IMR-90 (cell line): ENCODE measurements around the gene PTH1R. TPM values are rescaled to one million over a fixed set of nuclear protein-coding genes. Genes with fewer than 3 reads are reported as not detected.

Experiments used
- ATAC-seq: fragments of 200-7000 bp; cut with Tn5 transposase; 2 replicates; pipeline ENCODE4 v1.9.1; 2020; ENCODE audit warnings: low read depth, mild to moderate bottlenecking, moderate library complexity
- BruUV-seq: library from RNA; stranded (reverse); fragments of 400-500 nt; replicated peaks from 2 replicates; lab custom pipeline; 2021; lab: Mats Ljungman, UMichigan
- CTCF ChIA-PET: fragments of 300-600 bp; formaldehyde crosslinking; extraction: SDS; loops from one replicate; lab custom pipeline; 2021; ENCODE audit warnings: antibody characterized with exemption; lab: Yijun Ruan, JAX
- POLR2A ChIA-PET: fragments of 300-600 bp; sonication (Branson Sonifier 250); formaldehyde crosslinking; loops from one replicate; lab custom pipeline; 2022; ENCODE audit warnings: antibody characterized with exemption; ENCODE audit not compliant: unreplicated experiment; lab: Charles Lee
- DNase-seq: peaks from one replicate; pipeline ENCODE4 v3.0.0; 2013
- H2AFZ ChIP-seq: replicated peaks from 2 replicates; pipeline ENCODE3; 2013; ENCODE audit warnings: low read length, mild to moderate bottlenecking; ENCODE audit not compliant: poor library complexity
- H2AK5ac ChIP-seq: 2 replicates; pipeline ENCODE4 v1.6.1; 2013; ENCODE audit warnings: low read depth, low read length, inconsistent platforms
- H2AK9ac ChIP-seq: replicated peaks from 2 replicates; pipeline ENCODE3; 2013; ENCODE audit warnings: mild to moderate bottlenecking, low read depth, low read length, moderate library complexity; ENCODE audit not compliant: poor library complexity
- H2BK120ac ChIP-seq: 2 replicates; pipeline ENCODE4 v1.6.1; 2013; ENCODE audit warnings: low read depth, low read length, inconsistent platforms
- H2BK15ac ChIP-seq: 3 replicates; pipeline ENCODE4 v1.6.1; 2013; ENCODE audit warnings: low read depth, low read length, inconsistent platforms
- H2BK20ac ChIP-seq: 2 replicates; pipeline ENCODE4 v1.6.1; 2013; ENCODE audit warnings: low read depth, mild to moderate bottlenecking, inconsistent platforms, low read length, moderate library complexity
- H2BK5ac ChIP-seq: 2 replicates; pipeline ENCODE4 v1.6.1; 2013; ENCODE audit warnings: mild to moderate bottlenecking, low read depth, low read length, inconsistent platforms; ENCODE audit not compliant: poor library complexity, severe bottlenecking
- H3K14ac ChIP-seq: replicated peaks from 2 replicates; pipeline ENCODE4 v1.6.1; 2013; ENCODE audit warnings: low read depth, low read length, inconsistent platforms
- H3K18ac ChIP-seq: 2 replicates; pipeline ENCODE4 v1.6.1; 2013; ENCODE audit warnings: low read depth, low read length, control low read depth
- H3K23ac ChIP-seq: 2 replicates; pipeline ENCODE4 v1.6.1; 2013; ENCODE audit warnings: low read depth, low read length, inconsistent platforms
- H3K27ac ChIP-seq: 2 replicates; pipeline ENCODE4 v1.5.1; 2013; ENCODE audit warnings: mild to moderate bottlenecking, control low read depth, low read length; ENCODE audit not compliant: insufficient read depth
- H3K27me3 ChIP-seq: 2 replicates; pipeline ENCODE4 v1.6.1; 2013; ENCODE audit warnings: low read length; ENCODE audit not compliant: control insufficient read depth, insufficient read depth
- H3K36me3 ChIP-seq: 2 replicates; pipeline ENCODE4 v1.6.1; 2013; ENCODE audit warnings: low read length, mixed read lengths; ENCODE audit not compliant: control insufficient read depth, insufficient read depth
- H3K4ac ChIP-seq: 2 replicates; pipeline ENCODE4 v1.6.1; 2013; ENCODE audit warnings: low read depth, low read length, inconsistent platforms
- H3K4me1 ChIP-seq: 2 replicates; pipeline ENCODE4 v1.6.1; 2013; ENCODE audit warnings: low read length, mixed read lengths; ENCODE audit not compliant: control insufficient read depth, insufficient read depth
- H3K4me2 ChIP-seq: 2 replicates; pipeline ENCODE4 v1.6.1; 2013; ENCODE audit warnings: low read depth, mild to moderate bottlenecking, control low read depth, low read length, moderate library complexity
- H3K4me3 ChIP-seq: 2 replicates; pipeline ENCODE4 v1.5.1; 2013; ENCODE audit warnings: low read depth, mild to moderate bottlenecking, control low read depth, low read length, moderate library complexity; ENCODE audit not compliant: insufficient read depth
- H3K56ac ChIP-seq: 2 replicates; pipeline ENCODE4 v1.6.1; 2013; ENCODE audit warnings: low read length, inconsistent platforms; ENCODE audit not compliant: insufficient read depth; ENCODE audit errors: extremely low read depth
- H3K79me1 ChIP-seq, 2 experiments: 2 replicates each; pipeline ENCODE4 v1.6.1; 2013; ENCODE audit warnings: low read length in 2 of 2, inconsistent platforms in 1 of 2, low read depth in 1 of 2
- H3K9ac ChIP-seq: 2 replicates; pipeline ENCODE4 v1.6.1; 2013; ENCODE audit warnings: low read depth, low read length, control low read depth
- H3K9me1 ChIP-seq: 2 replicates; pipeline ENCODE4 v1.6.1; 2013; ENCODE audit warnings: low read length, inconsistent platforms; ENCODE audit not compliant: insufficient read depth
- H3K9me3 ChIP-seq: 2 replicates; pipeline ENCODE4 v1.6.1; 2013; ENCODE audit warnings: low read length; ENCODE audit not compliant: control insufficient read depth, insufficient read depth
- H4K20me1 ChIP-seq: 2 replicates; pipeline ENCODE4 v1.6.1; 2013; ENCODE audit warnings: low read length, inconsistent platforms; ENCODE audit not compliant: insufficient read depth
- H4K5ac ChIP-seq: 2 replicates; pipeline ENCODE4 v1.6.1; 2013; ENCODE audit warnings: mild to moderate bottlenecking, low read depth, low read length, control low read depth
- H4K8ac ChIP-seq, 2 experiments: 2 replicates each; pipeline ENCODE4 v1.6.1; 2013; ENCODE audit warnings: low read depth in 2 of 2, low read length in 2 of 2, control low read depth in 1 of 2, inconsistent platforms in 1 of 2
- H4K91ac ChIP-seq: 2 replicates; pipeline ENCODE4 v1.6.1; 2013; ENCODE audit warnings: low read depth, low read length, inconsistent platforms; ENCODE audit not compliant: insufficient read depth
- BHLHE40 ChIP-seq: fragments of 150-350 bp; IDR thresholded peaks from 2 replicates; pipeline ENCODE4 v1.6.1; 2016; ENCODE audit warnings: mild to moderate bottlenecking, low read depth, low read length
- CEBPB ChIP-seq: IDR thresholded peaks from 2 replicates; pipeline ENCODE4 v1.6.1; 2012; ENCODE audit warnings: low read depth, low read length, improper control_type of control experiment
- CHD1 ChIP-seq: IDR thresholded peaks from 2 replicates; pipeline ENCODE4 v1.6.1; 2012; ENCODE audit warnings: low read depth, low read length, improper control_type of control experiment
- CTCF ChIP-seq: conservative IDR thresholded peaks from 2 replicates; pipeline ENCODE4 v1.5.1; 2012; ENCODE audit warnings: mild to moderate bottlenecking, low read depth, low read length, improper control_type of control experiment
- ELK1 ChIP-seq: fragments of 150-350 bp; IDR thresholded peaks from 2 replicates; pipeline ENCODE4 v1.6.1; 2016; ENCODE audit warnings: low read depth, mild to moderate bottlenecking, low read length, moderate library complexity, borderline replicate concordance
- FOS ChIP-seq: fragments of 150-350 bp; IDR thresholded peaks from 2 replicates; pipeline ENCODE4 v1.6.1; 2016; ENCODE audit warnings: low read depth, low read length
- MAFK ChIP-seq: IDR thresholded peaks from 2 replicates; pipeline ENCODE4 v1.6.1; 2012; ENCODE audit warnings: low read depth, low read length, improper control_type of control experiment
- MAZ ChIP-seq: IDR thresholded peaks from 2 replicates; pipeline ENCODE4 v1.6.1; 2012; ENCODE audit warnings: low read depth, mild to moderate bottlenecking, low read length, improper control_type of control experiment, moderate library complexity, borderline replicate concordance
- NFE2L2 ChIP-seq: fragments of 150-350 bp; IDR thresholded peaks from 2 replicates; pipeline ENCODE4 v1.6.1; 2016; ENCODE audit warnings: low read depth, mild to moderate bottlenecking, low read length
- POLR2A ChIP-seq: IDR thresholded peaks from 2 replicates; pipeline ENCODE4 v1.6.1; 2012; ENCODE audit warnings: mild to moderate bottlenecking, low read depth, low read length
- RAD21 ChIP-seq: IDR thresholded peaks from 2 replicates; pipeline ENCODE4 v1.6.1; 2012; ENCODE audit warnings: low read length, improper control_type of control experiment
- RCOR1 ChIP-seq: IDR thresholded peaks from 2 replicates; pipeline ENCODE4 v1.6.1; 2012; ENCODE audit warnings: mild to moderate bottlenecking, low read length, improper control_type of control experiment; ENCODE audit not compliant: insufficient replicate concordance
- RFX5 ChIP-seq: IDR thresholded peaks from 2 replicates; pipeline ENCODE4 v1.8.0; 2012; ENCODE audit warnings: low read depth, mild to moderate bottlenecking, low read length, moderate library complexity
- SMC3 ChIP-seq: fragments of 150-350 bp; IDR thresholded peaks from 2 replicates; pipeline ENCODE4 v1.6.1; 2016; ENCODE audit warnings: low read depth, mild to moderate bottlenecking, antibody characterized with exemption, low read length, moderate library complexity
- USF2 ChIP-seq: fragments of 150-350 bp; IDR thresholded peaks from 2 replicates; pipeline ENCODE4 v1.6.1; 2017; ENCODE audit warnings: mild to moderate bottlenecking, antibody characterized with exemption, low read length, low read depth
- WGBS, 2 experiments: methylation state at CpG; one replicate each; pipeline versions ENCODE4 v1.1.5 to v1.1.7; 2013; ENCODE audit warnings: missing lambda C conversion rate in 2 of 2; ENCODE audit not compliant: insufficient read length in 1 of 2; ENCODE audit errors: extremely low coverage in 2 of 2; 5-methylcytosine and 5-hydroxymethylcytosine counted together
- dilution Hi-C: fragments of 300-500 bp; cut with HindIII; formaldehyde crosslinking; loops from one replicate; pipeline ENCODE4 v1.14.3; 2018; ENCODE audit warnings: low sequenced_read_pairs; ENCODE audit not compliant: unreplicated experiment
- in situ Hi-C: fragments of 300-500 bp; cut with MboI; formaldehyde crosslinking; loops from 3 replicates; pipeline ENCODE4 v1.14.3; 2019; ENCODE audit warnings: low sequenced_read_pairs, inconsistent platforms, mixed read lengths
- intact Hi-C: fragments of 100-400 bp; cut with micrococcal nuclease; formaldehyde crosslinking; loops from 2 replicates; pipeline ENCODE4 v1.10.0; 2022
- polyA plus RNA-seq, 3 experiments: library from polyadenylated mRNA; depleted of rRNA; stranded (reverse); fragments of >200 nt; gene quantifications; 2 replicates each; pipeline ENCODE4 v1.2.3, GENCODE V29; 2012; ENCODE audit warnings: low replicate concordance in 1 of 3
- total RNA-seq: library from RNA; depleted of rRNA; stranded (reverse); fragments of >200 nt; gene quantifications from 2 replicates; pipeline ENCODE4 v1.2.3, GENCODE V29; 2012

PTH1R gene
- total and polyA plus RNA-seq, 2 of the 4 experiments (the other 2 are of a cell fraction), result 0.15 to 0.18 TPM

GRCh38 chr3:46899151-46900006 lies 21.9 kb downstream of the PTH1R start:
- no peak overlapping the region for H4K5ac ChIP-seq
- H3K4me1 ChIP-seq, result no peaks in the 10 kb centered on the region
- no peak overlapping the region for H3K18ac ChIP-seq
- H3K9ac ChIP-seq, result no peak overlapping the region
- H3K23ac ChIP-seq, result no peak overlapping the region
- no peak overlapping the region for H3K4me3 ChIP-seq
- H2BK15ac ChIP-seq, result no peak overlapping the region
- no peak overlapping the region for H3K14ac ChIP-seq
- peaks cover 4% of the 10 kb centered on the region; the same call in 1 of the 2 replicates for H4K20me1 ChIP-seq
- in situ Hi-C loops, result loop anchor here (5.0 to 25.0 kb wide), 2 partner anchors 197 to 412 kb away; partner anchors contain the start of genes RTP3 and TMIE
- POLR2A ChIA-PET, result no interaction called here
- H2BK5ac ChIP-seq, result no peak overlapping the region
- H3K27me3 ChIP-seq, result peaks cover 11% of the 10 kb centered on the region
- H3K56ac ChIP-seq, result no peak overlapping the region
- dilution Hi-C loops, result no loop called here
- intact Hi-C loops, result no loop called here
- DNase-seq (no peak), ATAC-seq (no peak)
- CTCF ChIA-PET, result interaction anchor here (1.0 kb wide), 1 partner anchor 10 kb away, joined by 3 read pairs; no protein-coding TSS in a partner anchor
- H2AK9ac ChIP-seq, result no peak overlapping the region
- no TSS peak for BruUV-seq
- no peak overlapping the region for H2BK20ac ChIP-seq
- no peak overlapping the region for H4K8ac ChIP-seq
- H2AK5ac ChIP-seq, result no peak overlapping the region
- no peak overlapping the region for H3K27ac ChIP-seq
- WGBS, 2 experiments, result 97% methylated on average over 6 of the region's 22 CpGs; no CpG with 5 or more reads in 1 of the 2 experiments
- no peaks in the 10 kb centered on the region for H3K36me3 ChIP-seq
- no peaks in the 10 kb centered on the region for H3K9me3 ChIP-seq
- no peak overlapping the region for H3K4ac ChIP-seq
- peak overlapping the region; percentile 37 for H2AFZ ChIP-seq
- peaks cover 4% of the 10 kb centered on the region; the same call in 1 of the 2 replicates for H3K9me1 ChIP-seq
- H3K79me1 ChIP-seq, result no peaks in the 10 kb centered on the region
- no peak overlapping the region for H3K4me2 ChIP-seq
- H4K91ac ChIP-seq, result no peak overlapping the region
- H2BK120ac ChIP-seq, result no peak overlapping the region
- TF ChIP-seq CTCF, result no peak
- TF ChIP-seq POLR2A, result no peak
- TF ChIP-seq USF2, result no peak
- no peak for TF ChIP-seq ELK1
- no peak for TF ChIP-seq MAZ
- TF ChIP-seq RFX5, result no peak
- no peak for TF ChIP-seq FOS
- TF ChIP-seq SMC3, result no peak
- no peak for TF ChIP-seq RCOR1
- no peak for TF ChIP-seq CHD1
- no peak for TF ChIP-seq MAFK
- no peak for TF ChIP-seq NFE2L2
- no peak for TF ChIP-seq BHLHE40
- TF ChIP-seq CEBPB, result no peak
- TF ChIP-seq RAD21, result no peak
